GM21381 (cell line): ENCODE data around the gene BEND6.
"Not testable (repeated sequence)": the region's sequence is repeated elsewhere in the genome, so short reads cannot be mapped to it uniquely, and the experiment has no call there.

ENCODE experiments used
- ATAC-seq: cut with Tn5 transposase; IDR thresholded peaks from one replicate; pipeline ENCODE4 v1.9.1; 2021; ENCODE audit warnings: mild to moderate bottlenecking, moderate library complexity; ENCODE audit not compliant: unreplicated experiment

The BEND6 gene

GRCh38 chr6:57026001-57026400 is 71.1 kb downstream of the BEND6 start:
- ATAC-seq, result no peak

GRCh38 chr6:57027301-57027700 is 72.4 kb downstream of the BEND6 start:
- no peak for ATAC-seq

- ATAC-seq, result no peak
Measured at GRCh38 chr6:57029213-57029612, 74.3 kb downstream of the BEND6 start.

DNA sequence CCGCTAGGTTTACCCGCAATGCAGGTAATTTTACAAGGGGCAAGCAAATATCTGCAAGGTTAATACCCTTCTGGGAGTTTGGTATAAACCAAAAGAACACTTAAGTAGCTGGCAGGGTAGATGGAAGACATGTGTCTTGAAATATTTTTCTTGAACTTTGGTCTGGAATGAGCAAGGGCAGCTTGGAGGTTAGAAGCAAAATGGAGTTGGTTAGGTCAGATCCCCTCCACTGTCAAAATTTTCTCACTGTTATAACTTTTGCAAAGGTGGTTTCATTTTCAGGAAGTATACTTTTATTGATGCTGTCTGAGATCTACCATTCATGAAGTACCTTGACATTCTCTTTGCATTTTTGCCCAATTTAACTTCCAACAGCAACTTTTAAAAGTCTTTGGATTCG is 78.3 kb downstream of the BEND6 start:
- ATAC-seq, result no peak

DNA sequence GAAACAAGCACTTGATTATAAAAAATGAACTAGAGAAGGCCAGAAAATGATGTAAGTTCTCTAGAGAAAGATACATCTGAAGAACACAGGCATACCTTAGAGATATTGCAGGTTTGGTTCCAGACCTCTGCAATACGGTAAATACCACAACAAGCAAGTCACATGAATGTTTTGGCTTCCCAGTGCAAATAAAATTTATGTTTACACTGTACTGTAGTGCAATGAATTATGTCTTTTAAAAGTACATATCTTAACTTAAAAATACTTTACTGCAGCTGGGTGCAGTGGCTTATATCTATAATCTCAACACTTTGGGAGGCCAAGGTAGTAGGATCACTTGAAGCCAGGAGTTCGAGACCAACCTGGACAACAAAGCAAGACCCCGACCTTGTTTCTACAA is 80.6 kb downstream of the BEND6 start:
- ATAC-seq, result no peak

- no peak for ATAC-seq
Measured at GRCh38 chr6:57038906-57039305, 84.0 kb downstream of the BEND6 start.

DNA sequence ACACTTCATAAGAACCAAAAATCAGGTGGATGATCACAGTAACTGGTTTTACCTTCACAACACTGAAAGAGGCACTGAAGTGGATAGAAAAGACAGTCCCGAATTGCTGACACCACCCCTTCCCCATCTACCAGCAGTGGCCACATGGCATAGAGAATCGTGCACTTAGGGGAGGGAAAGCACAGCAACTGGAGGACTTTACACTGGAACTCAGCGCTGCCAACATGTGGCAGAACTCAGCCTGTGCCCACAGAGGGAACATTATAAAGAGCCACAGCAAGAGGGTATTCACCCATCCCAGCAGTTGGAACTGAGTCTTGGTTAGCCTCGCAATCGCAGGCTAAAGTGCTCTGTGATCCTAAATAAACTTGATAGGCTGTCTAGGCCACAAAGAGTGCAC is 85.1 kb downstream of the BEND6 start:
- no peak for ATAC-seq

DNA sequence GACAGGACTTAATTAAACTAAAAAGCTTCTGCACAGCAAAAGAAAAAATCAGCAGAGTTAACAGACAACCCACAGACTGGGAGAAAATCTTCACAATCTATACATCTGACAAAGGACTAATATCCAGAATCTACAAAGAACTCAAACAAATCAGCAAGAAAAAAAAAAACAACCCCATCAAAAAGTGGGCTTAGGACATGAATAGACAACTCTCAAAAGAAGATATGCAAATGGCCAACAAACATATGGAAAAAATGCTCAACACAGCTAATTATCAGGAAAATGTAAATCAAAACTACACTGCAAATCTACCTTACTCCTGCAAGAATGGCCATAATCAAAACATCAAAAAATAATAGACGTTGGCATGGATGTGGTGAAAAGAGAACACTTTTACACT is 89.2 kb downstream of the BEND6 start:
- not testable (repeated sequence) for ATAC-seq

- ATAC-seq, result no peak
Measured at GRCh38 chr6:57044568-57044967, 89.7 kb downstream of the BEND6 start.

- ATAC-seq, result peak; percentile 97
Measured at GRCh38 chr6:57046332-57047256, 91.7 kb downstream of the BEND6 start, which contains the start of gene KIAA1586. Gene KIAA1586, plus strand, starts transcription at chr6:57046693. Its CDS starts 63 bp downstream, at chr6:57046756.

GRCh38 chr6:57047257-57047585 is 92.3 kb downstream of the BEND6 start:
- peak; percentile 17 for ATAC-seq

DNA sequence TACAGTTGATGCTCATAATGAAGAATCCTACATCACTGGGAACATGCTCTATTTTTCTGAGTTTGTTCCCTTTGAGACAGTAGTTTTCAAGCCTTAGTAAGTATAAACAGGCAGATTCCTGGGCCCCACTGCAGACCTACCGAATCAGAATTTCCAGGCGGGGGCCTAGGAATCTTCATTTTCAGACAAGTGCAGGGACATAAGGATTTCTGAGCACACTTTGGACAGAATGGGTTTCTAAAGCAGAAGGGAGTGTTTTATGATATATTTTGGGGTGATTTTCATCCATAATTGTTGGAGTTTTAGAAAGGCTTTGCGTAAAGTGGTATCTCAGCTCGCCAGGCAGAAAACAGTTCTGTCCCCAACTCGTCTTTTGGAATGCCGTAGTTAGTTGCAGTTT is 93.0 kb downstream of the BEND6 start:
- not testable (repeated sequence) for ATAC-seq

DNA sequence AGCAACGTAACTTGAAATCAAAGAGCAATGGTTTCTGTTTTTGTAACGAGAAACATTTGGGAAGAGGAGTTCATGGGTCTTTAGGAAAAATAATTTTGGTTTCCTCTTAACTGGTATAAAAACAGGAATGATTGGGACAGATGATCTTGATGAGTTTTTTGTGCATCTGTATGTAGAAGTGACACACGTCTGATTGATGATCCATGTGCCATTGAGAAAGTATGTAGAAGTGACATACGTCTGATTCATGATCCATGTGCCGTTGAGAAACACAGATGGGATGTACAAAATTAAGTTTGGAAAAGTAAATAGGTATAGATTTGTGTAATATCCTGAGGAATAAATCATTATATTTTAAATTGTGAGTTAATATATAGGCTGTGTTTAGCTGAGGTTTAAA is 93.7 kb downstream of the BEND6 start:
- ATAC-seq, result no peak

GRCh38 chr6:57063847-57064246 is 108.9 kb downstream of the BEND6 start:
- no peak for ATAC-seq

GRCh38 chr6:57064809-57065208 is 109.9 kb downstream of the BEND6 start:
- ATAC-seq, result no peak

DNA sequence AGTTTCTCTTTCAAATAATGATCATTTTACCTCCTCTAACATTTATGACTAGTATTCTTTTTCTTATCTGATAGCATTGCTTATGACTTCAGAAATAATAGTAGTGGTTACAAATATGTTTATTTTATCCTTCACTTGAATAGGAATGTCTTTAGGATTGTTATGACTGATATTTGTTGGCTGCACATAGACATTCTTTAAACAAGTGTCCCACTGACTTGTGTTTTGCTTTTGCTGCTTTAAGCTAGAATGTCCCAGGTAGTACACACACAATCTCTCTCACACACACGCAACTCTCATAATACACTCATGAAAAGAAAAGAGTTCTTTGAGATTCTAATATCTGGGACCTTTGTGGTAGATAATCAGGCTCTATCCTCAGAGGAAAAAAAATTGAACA is 113.2 kb downstream of the BEND6 start:
- no peak for ATAC-seq

DNA sequence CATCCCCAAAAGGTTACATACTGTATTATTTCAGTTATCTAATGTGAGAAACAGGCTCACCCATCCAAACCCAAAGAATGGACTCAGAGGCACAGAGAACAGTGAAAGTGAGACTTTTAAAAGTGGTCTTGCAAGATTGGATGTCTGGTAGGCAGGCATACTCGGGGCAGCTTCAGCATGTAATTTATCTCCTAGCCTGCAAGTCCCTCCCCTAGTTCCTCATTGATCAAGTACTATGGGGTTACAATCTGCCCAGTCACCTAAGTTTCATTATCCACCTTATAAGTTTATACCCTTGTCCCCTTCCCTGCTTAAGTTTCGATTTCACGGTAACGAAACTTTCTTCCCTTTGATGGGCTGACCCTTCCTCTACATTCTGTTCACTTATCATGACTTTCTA is 114.3 kb downstream of the BEND6 start:
- ATAC-seq, result no peak

GRCh38 chr6:57069920-57070331 is 115.0 kb downstream of the BEND6 start:
- ATAC-seq, result no peak

DNA sequence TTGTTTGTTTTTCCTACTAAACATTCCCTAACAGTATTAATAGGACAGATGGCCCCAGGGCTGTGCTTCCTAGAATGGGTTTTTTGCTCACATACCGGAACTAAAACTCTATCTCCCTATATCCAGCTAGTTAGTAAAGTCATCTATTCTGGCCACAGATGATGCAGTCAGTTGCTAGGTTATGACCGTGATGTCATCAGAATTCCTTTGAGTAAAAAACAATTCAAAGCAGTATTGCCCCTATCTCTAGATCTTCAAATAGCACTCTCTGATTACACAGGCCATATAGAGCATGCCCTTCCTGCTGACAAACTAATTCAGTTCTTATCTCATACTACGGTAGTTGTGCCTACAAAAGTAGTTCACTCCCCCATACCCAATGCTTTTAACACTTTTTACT is 117.2 kb downstream of the BEND6 start:
- ATAC-seq, result no peak

GRCh38 chr6:57074383-57074782 is 119.5 kb downstream of the BEND6 start:
- no peak for ATAC-seq

- no peak for ATAC-seq
Measured at GRCh38 chr6:57075092-57075491, 120.2 kb downstream of the BEND6 start.
